Measurements from ENCODE around the gene MS4A4E.
"Not testable (repeated sequence)": the region's sequence is repeated elsewhere in the genome, so short reads cannot be mapped to it uniquely, and the experiment has no call there.

Gene MS4A4E

DNA sequence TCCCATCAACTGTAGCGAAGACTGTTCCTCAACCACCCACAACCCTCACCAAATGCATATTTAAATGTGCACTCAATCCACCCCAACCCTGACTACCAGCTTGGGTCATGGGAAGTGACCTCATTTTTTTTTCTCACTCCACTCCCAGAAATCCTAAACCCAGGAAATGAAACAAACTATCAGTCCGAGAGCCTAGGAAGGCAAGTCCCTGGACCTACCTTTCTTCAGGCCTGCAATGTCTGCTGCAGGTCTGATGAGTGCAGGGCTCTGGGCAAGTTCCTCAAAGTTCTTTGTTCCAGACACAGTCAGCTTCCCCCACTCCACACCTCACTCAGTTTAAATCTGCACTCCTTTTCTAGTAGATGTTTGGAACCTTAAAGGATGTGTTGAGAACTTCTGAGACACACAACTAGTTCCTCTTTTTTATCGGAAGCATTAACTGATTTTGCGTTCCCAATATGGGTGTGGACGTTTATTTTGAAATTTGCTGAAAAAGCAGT, at the start of gene MS4A4E:
Gene MS4A4E, minus strand, starts transcription at position 398 of the 500 bp plus-strand sequence. CDS start 13,082 bp downstream, outside the sequence.
- no peak for DNase-seq

DNA sequence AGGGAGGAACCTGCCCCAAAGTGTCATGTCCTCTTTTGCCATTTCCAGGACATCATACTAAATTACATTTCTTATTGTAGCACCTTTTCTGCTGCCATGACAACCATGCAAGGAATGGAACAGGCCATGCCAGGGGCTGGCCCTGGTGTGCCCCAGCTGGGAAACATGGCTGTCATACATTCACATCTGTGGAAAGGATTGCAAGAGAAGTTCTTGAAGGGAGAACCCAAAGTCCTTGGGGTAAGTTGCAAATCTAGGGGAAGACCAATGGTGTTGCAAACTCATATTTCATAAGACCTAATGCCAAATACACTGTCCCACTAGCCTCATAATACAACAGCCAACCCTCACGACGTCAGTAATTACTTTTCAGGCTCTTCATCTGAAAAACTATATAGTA, 49.2 kb upstream of the MS4A4E start:
- no peak for DNase-seq

DNA sequence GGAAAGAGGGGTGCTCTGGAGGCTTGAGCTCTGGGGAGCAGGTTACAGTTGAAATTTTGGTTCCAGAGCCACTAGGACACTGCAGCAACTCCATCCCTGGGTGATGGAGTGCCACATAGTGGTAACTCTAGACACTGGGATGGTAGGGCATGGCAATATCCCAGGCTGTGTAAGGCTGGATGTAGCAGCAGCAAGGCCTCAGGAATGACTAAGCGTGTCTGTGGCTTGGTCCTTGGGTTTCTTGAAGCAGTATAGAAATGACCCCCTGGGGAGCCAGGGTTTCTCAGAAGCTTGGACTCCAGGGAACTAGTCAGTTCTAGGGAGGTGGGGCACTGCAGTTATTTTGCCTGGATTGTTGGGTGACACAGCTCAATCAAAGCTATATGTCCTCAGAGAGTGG, 45.6 kb upstream of the MS4A4E start:
- DNase-seq = no peak

DNA sequence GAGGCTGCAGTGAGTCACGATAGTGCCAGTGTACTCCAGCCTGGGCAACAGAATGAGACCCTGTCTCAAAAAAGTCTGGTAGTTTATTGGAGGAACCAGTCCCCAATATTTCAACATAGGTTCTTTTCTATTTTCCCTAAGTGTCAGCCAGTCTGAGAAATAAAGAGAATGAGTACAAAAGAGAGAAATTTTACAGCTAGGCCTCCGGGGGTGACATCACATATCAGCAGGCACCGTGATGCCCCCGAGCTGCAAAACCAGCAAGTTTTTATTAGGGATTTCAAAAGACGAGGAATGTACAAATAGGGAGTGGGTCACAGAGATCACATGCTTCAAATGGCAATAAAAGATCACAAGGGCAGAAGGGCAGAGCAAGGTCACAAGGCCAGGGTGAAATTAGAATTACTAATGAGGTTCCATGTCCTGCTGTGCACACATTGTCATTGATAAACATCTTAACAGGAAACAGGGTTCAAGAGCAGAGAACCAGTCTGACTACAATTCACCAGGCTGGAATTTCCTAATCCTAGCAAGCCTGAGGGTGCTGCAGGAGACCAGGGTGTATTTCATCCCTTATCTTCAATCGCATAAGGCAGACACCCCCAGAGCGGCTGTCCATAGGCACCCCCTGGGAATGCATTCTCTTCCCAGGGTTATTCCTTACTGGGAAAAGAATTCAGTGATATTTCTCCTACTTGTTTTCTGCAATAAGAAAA, 42.6 kb upstream of the MS4A4E start:
- not testable (repeated sequence) for DNase-seq

GRCh38 chr11:60282286-60282685, 39.3 kb upstream of the MS4A4E start:
- DNase-seq = no peak

DNA sequence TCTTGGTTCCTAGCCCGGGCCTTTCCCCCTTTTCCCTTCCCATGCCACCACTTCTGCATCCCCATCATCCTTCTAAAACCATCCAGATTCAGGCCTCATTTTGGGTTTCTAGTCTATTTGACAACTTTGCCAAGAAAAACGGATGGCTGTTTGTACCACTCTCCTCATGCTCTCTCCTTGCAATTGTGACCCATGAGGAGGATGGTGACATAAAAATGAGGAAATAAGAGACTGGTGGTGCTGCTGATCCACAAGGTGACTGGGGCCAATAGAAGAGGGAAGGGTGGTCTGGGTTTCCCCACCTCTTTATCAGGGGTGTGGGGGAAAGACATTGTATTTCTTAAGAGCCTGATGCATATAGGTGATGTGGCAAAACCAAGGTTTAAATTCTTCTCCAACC, 38.5 kb upstream of the MS4A4E start:
- DNase-seq = no peak

DNA sequence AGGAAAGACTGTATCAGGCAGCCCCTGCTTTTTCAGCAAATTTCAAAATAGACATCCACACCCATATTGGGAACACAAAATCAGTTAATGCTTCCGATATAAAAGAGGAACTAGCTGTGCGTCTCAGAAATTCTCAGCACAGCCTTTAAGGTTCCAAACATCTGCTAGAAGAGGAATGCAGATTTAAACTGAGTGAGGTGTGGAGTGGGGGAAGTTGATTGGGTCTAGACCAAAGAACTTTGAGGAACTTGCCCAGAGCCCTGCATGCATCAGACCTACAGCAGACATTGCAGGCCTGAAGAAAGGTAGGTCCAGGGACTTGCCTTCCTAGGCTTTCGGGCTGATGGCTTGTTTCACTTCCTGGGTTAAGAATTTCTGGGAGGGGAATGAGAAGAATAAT, 37.5 kb upstream of the MS4A4E start, which contains the start of gene MS4A4A:
Gene MS4A4A, plus strand, starts transcription at position 255 of the 400 bp plus-strand sequence. Its CDS starts 10 bp downstream, at position 265.
- DNase-seq = no peak

DNA sequence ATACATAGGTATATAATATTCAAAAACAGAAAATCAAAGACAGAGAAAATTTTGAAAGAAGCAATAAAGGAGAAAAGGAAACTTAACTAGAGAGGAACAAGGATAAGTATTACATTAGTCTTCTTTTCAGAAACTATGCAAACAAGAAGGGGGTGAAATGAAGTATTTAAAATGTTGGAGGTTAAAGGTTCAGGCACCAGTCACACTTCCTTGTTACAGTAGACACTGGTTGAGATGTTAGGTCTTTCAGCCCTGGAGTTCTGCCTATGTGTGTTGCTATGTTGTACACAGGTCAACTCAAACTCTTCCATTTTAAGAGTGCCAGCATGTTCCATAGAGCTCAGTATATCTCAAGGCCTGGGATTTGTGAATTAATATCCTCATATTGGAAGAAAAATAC, 31.5 kb upstream of the MS4A4E start:
- DNase-seq = no peak

DNA sequence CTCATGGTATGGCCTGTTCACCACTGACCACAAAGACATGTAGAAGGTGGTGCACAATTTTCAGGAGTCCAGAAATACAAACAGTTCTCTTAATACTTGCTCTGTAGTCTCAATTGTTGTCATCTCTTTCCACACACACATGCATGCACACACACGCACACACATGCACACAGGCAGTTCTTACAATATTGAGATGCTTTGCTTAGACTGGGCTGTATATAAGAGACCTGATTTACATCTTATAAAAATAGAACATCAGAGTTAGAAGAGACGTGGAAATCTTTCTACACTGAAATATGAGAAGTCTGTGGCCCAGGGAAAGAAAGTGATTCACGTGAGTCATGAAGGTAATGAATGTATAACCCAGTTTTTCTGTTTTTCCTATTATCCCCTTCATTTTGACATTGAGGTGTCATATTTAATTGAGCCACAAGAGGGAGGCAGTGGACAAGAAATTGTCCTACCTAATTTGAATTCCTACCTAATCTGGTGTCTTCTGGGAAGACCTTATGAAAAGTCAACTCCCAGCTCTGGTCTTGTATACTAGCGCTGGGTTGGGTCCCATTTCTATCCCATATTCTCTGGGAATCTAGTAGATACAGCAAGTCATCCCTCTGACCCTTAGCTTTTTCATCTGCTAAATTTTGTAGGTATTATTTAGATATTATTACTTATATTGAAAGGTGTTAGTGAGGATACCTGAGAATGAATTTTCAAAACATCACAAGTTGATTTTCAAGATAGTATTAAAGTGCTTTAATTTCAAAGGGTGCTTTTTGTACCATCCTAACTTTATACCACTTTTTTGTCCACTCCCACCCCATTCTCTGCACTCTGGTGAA, 22.7 kb upstream of the MS4A4E start:
- DNase-seq = peak; percentile 5

DNA sequence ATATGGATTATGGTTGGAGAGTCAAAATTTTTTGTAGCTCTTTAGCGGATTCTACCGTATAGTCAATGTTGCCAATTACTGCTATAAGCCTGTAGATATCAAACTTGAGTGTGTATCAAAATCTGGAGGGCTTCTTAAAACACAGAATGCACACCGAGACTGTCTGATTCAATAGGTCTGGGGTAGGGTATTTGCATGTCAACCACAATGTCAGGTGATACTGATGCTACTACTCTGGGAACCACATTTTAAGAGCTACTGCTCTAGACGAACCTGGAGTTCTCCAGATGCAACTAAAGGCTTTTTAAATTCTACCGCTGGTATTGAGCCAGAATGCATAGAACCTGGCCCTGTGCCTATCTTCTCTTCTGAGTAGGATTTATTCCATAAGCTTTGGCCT, 21.7 kb upstream of the MS4A4E start:
- no peak for DNase-seq

DNA sequence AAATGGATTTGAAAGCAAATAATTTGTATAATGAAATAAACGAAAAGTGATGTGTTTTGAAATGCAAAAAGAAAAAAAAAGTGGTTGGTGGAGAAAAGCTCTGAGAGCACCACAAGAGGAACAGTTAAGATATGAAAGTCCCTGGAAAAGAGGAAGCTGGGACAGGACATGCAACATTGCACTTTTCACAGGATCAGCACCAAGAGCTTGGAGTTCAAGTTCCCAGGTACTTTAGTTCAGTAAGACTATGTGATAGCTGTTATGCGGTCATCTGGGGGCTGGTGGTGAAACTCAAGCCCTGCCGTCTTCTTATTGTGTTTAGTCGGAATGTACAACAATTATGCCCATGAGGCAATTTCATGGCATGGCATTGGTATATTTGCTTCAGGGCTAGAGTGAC, 20.5 kb upstream of the MS4A4E start:
- DNase-seq = no peak

DNA sequence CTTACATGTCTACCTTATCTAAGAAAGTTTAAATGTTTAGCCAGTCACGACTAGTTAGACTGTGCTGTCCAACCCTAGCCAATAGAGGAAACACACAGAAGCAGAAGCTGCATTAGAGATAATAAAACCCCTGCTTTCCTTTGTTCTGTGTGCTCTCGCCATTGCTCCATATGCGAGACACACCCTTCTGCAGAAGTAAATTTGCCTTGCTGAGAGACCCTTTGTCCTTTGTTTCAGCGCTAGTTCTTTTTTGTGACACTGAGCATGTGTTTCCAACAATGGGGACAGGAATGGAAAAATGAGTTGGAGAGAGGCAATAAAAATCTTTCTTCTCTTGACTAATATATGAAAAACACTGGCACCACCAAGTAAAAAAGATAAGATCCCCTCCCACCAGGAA, 18.1 kb upstream of the MS4A4E start:
- DNase-seq = no peak

DNA sequence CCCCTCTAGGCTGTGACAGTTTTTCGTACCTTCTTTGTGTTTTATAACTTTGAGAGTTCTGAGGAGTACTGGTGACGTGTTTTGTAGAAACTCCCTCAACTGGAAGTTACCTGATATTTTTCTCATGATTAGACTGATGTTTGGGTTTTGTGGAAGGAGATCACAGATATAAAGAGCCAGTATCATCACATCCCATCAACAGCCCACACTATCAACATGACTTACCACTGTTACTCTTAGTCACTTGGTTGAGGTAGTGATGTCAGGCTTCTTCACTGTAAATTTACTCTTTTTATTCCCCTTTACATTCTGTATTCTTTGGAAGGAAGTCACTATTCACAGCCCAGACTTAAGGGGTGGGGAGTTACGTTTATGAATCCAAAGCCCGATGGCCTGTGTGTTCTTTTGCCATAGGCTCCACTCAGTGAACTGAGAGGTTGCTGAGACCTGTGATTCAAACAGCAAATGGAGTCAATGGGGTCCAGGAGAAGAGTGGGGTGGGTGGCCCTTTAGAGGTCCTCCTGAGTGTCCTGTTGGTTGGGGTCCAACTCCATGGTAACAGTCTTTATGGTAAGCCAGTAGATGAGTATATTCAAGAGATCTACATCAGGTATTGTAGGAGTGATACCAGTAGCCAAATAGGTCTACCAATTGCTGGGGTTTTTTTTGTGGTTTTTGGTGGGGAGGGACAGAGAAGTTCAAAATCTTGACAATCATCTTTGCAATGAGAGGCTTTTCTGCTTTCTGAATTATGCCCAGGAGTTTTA, 15.2 kb upstream of the MS4A4E start:
- no peak for DNase-seq

GRCh38 chr11:60252213-60253108, 9.5 kb upstream of the MS4A4E start:
- no peak for DNase-seq

DNA sequence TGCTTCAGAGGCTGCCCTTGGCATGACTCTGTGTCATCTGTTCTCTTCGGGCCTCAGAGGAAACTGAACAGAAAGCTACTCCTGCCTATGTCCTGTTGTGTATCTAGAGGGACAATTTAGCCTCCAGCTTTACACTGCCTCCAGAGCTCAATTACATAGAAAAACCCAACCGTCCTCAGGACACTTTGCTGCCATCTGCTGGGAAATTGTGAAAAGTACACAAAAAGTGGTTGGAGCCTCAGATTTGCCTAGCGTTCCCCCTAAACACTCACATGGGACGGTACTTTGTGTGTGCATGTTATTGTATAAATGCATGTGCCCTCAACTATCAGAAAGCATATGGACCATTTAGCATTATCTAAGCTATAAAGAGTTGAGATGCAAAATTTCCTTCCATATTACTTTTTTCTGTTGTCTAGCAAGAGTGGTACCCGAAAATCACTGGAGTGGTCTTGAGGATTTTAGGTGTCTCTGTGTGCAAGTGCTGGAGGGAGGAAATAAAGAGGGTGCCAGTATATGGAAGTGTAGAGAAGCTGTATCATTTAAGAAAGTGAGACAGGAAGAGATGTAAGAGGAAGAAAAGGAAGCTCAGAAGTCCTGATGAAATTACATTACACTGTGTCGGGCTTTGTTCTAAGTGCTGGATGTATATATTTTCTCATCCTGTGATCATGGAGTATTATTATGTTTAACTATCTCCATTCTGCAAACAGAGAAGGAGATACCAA, 8.7 kb upstream of the MS4A4E start:
- DNase-seq = no peak

DNA sequence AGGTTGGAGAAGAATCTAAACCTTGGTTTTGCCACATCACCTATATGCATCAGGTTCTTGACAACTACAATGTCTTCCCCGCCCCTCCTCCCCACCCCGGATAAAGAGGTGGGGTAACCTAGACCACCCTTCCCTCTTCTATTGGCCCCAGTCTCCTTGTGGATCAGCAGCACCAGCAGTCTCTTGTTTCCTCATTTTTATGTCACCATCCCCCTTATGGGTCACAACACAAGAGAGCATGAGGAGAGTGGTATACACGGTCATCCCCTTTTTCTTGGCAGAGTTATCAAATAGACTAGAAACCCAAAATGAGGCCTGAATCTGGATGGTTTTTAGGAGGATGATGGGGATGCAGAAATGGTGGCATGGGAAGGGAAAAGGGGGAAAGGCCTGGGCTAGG, 1.2 kb downstream of the MS4A4E start:
- DNase-seq = no peak

DNA sequence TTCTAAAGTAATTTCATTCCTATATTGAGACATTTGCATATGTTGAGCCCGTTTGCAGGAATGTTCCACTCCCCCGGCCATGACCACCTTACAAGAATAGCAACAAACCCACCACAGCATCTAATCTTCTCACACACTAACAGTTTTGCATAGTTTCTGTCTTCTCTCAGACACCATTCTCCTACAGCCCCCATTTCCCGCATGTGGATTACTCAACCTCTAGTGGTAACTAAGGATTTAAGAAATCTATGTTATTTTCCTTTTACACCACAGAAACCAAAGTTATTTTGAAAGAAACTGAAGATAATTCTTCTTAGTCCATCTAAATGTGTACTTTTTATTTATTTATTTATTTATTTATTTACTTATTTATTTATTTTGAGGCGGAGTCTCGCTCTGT, 2.3 kb downstream of the MS4A4E start:
- DNase-seq = no peak

- DNase-seq = no peak
Observed at GRCh38 chr11:60235321-60235720, 7.6 kb downstream of the MS4A4E start.

GRCh38 chr11:60230681-60231080, 12.3 kb downstream of the MS4A4E start:
- no peak for DNase-seq

GRCh38 chr11:60222141-60222540, 20.8 kb downstream of the MS4A4E start:
- no peak for DNase-seq

GRCh38 chr11:60221692-60222091, 21.2 kb downstream of the MS4A4E start:
- DNase-seq = no peak
